Colonic mucosa (tissue), 4 donors: ENCODE measurements around the gene FAM20B. TPM values are rescaled to one million over a fixed set of nuclear protein-coding genes. Genes with fewer than 3 reads are reported as not detected.

Source experiments
- DNase-seq: peaks from one replicate; pipeline ENCODE4 v3.0.0-alpha.2; 2020
- H3K27ac ChIP-seq: fragments of 200-600 bp; one replicate; pipeline ENCODE4 v1.8.0; 2021
- H3K27me3 ChIP-seq: fragments of 200-600 bp; one replicate; pipeline ENCODE4 v1.8.0; 2021
- H3K36me3 ChIP-seq: fragments of 200-600 bp; one replicate; pipeline ENCODE4 v1.8.0; 2021
- H3K4me1 ChIP-seq: fragments of 200-600 bp; one replicate; pipeline ENCODE4 v1.8.0; 2021; ENCODE audit warnings: mild to moderate bottlenecking
- H3K4me3 ChIP-seq: fragments of 200-600 bp; one replicate; pipeline ENCODE4 v1.8.0; 2021
- H3K9ac ChIP-seq, 2 donors: one replicate each; pipeline ENCODE4 v1.7.0; 2013; ENCODE audit warnings: control low read depth in 2 of 2, low read depth in 2 of 2, low read length in 2 of 2
- H3K9me3 ChIP-seq: fragments of 200-600 bp; one replicate; pipeline ENCODE4 v1.8.0; 2021
- intact Hi-C: fragments of 100-400 bp; cut with DNase I; formaldehyde crosslinking; loops from one replicate; pipeline ENCODE4 v1.14.1; 2022
- total RNA-seq, 2 donors: library from RNA; stranded (reverse); fragmentation: NEBNext Ultra II Directional in 1 of 2; extraction: Animal tissue kit (Norgen Biotek cat#: 25700) in 1 of 2; gene quantifications; one replicate each; pipeline ENCODE4 v1.2.1, GENCODE V29; 2021
- TF ChIP-seq, protein P1 (sequence below): fragments of 200-600 bp; IDR thresholded peaks from one replicate; pipeline ENCODE4 v1.8.0; 2022; ENCODE audit warnings: antibody characterized with exemption, mild to moderate bottlenecking
- donor health status: healthy.
- donor health status: DM: no; HTN: no; CAD: no.
- donor health status: DM: no; HTN: no; CAD: no.

The FAM20B gene
- total RNA-seq, 2 donors from 2014 or later = 38.9 to 45.1 TPM

DNA sequence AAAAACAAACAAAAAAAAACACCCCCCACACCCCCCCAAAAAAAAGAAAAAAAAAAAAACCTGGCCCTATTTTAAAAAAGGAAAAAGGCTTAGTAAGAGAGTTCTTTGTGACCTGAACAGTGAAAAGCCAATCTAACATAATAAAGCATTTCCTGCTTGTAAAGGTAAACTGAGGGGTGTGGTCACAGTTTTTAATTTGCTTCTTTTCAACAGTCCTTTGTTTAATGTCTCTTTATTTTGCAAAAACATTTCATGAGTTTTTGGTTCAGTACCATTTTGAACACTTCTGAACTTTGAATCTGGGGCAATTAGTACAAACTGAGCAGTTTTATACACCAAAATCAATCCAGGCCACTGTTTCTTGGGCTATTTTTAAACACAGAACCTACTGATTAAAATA is 93.8 kb downstream of the FAM20B start:
- no peak overlapping the region for H3K27ac ChIP-seq
- no peak for DNase-seq
- H3K4me1 ChIP-seq = no peaks in the 10 kb centered on the region
- TF ChIP-seq, protein P1, sequence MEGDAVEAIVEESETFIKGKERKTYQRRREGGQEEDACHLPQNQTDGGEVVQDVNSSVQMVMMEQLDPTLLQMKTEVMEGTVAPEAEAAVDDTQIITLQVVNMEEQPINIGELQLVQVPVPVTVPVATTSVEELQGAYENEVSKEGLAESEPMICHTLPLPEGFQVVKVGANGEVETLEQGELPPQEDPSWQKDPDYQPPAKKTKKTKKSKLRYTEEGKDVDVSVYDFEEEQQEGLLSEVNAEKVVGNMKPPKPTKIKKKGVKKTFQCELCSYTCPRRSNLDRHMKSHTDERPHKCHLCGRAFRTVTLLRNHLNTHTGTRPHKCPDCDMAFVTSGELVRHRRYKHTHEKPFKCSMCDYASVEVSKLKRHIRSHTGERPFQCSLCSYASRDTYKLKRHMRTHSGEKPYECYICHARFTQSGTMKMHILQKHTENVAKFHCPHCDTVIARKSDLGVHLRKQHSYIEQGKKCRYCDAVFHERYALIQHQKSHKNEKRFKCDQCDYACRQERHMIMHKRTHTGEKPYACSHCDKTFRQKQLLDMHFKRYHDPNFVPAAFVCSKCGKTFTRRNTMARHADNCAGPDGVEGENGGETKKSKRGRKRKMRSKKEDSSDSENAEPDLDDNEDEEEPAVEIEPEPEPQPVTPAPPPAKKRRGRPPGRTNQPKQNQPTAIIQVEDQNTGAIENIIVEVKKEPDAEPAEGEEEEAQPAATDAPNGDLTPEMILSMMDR = no peak
- H3K9me3 ChIP-seq = no peaks in the 10 kb centered on the region
- no peak overlapping the region for H3K4me3 ChIP-seq
- no peaks in the 10 kb centered on the region for H3K27me3 ChIP-seq
- intact Hi-C loops = no loop called here
- no peaks in the 10 kb centered on the region for H3K36me3 ChIP-seq
- no peak overlapping the region for H3K9ac ChIP-seq

DNA sequence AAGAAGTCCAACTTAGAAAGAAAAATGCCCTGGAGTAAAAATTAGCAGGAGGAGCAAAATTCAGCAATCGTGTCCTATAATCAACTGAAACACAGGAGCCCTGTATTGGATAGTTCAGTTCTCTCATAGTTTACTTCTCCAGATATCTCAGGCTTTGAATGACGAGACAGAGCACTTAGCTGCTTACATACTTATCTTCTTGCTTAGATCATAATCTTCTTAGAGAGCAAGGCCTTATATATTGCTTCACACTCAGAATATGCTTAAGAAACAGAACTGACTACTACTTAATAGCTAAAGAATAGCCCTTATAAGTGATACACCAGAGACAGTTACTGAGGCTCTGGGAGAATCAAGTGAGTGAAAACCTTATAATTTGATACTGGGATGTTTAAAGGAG is 95.0 kb downstream of the FAM20B start:
- TF ChIP-seq, protein P1 = no peak
- no peak for DNase-seq
- intact Hi-C loops = loop anchor here (5.0 to 10.0 kb wide), 2 partner anchors 72 to 184 kb away; no protein-coding TSS in a partner anchor
- H3K9me3 ChIP-seq = no peaks in the 10 kb centered on the region
- H3K27me3 ChIP-seq = no peaks in the 10 kb centered on the region
- no peaks in the 10 kb centered on the region for H3K36me3 ChIP-seq
- no peak overlapping the region for H3K4me3 ChIP-seq
- H3K27ac ChIP-seq = no peak overlapping the region
- H3K4me1 ChIP-seq = no peaks in the 10 kb centered on the region
- H3K9ac ChIP-seq = no peak overlapping the region

DNA sequence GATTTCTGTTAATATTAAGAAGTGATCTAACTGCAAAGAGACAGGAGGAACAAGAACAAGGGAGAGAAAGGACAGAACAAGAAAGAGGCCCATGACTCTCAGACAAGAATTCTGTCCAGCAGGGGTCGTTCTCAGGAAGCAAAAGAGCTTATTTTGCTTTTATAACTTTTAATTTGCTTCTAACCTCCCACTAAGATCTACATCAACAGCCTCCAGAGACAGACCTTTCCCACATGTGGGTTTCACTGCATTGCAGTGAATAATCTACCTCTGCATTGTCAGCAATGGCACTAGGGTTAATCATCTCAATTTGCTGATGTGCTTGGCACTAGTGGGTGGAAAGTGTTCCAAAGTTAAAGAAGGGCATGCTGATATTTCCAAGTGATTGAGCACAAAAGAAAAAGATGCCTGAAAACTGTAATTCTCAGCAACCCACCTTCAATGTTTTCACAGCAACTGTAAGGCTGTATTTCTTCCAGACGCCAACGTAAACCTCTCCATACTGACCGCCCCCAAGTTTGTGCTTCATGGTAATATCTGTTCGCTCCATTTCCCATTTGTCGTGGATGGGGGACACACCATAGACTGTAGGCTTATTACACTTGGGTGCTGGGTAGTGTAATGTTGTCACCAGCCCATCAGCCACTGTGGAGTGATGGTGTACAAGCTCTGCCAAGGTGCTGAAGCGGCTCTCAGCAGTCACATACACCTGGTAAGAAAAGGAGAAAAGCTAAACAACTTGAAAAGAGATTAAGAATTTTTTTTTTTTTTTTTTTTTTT is 95.7 kb downstream of the FAM20B start:
- H3K9ac ChIP-seq = no peak overlapping the region
- intact Hi-C loops = loop anchor here (5.0 to 10.0 kb wide), 2 partner anchors 71 to 183 kb away; no protein-coding TSS in a partner anchor
- no peaks in the 10 kb centered on the region for H3K27me3 ChIP-seq
- no peak overlapping the region for H3K4me3 ChIP-seq
- H3K36me3 ChIP-seq = no peaks in the 10 kb centered on the region
- TF ChIP-seq, protein P1 = peak; percentile 49
- H3K4me1 ChIP-seq = no peaks in the 10 kb centered on the region
- H3K27ac ChIP-seq = no peak overlapping the region
- no peaks in the 10 kb centered on the region for H3K9me3 ChIP-seq
- DNase-seq = peak; percentile 66

DNA sequence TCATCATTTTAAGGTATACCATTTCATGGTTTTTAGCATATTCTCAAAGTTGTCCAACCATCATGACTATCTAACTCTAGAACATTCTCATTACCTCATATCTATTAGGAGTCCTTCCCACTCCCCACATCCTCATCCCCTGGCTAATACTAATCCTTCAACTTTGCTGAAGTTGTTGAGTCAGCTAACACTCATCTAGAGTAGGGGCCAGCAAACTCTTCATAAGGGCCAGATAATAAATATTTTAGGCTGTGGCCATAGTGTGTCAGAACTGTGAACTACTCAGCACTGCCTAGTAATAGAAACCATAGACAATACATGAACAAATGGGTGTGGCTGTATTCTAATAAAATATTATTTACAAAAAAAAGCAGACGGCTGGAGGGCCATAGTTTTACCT is 99.2 kb downstream of the FAM20B start:
- Histone ChIP-seq H3K4me3 (no peak overlapping the region), H3K36me3 (no peaks in the 10 kb centered on the region), H3K9ac (no peak overlapping the region), H3K4me1 (no peaks in the 10 kb centered on the region), H3K27me3 (no peaks in the 10 kb centered on the region), H3K27ac (no peak overlapping the region), H3K9me3 (no peaks in the 10 kb centered on the region)
- intact Hi-C loops = loop anchor here (5.0 to 10.0 kb wide), 2 partner anchors 67 to 180 kb away; no protein-coding TSS in a partner anchor
- TF ChIP-seq, protein P1 = no peak
- no peak for DNase-seq

Other genes with a start within 250 kb of the FAM20B start
- gene ANGPTL1, start 154.8 kb upstream of the FAM20B start, total RNA-seq = 1 to 10 TPM; 2.8 to 5.7 TPM
- gene TOR3A, start 56.2 kb downstream of the FAM20B start, total RNA-seq = 10 to 100 TPM; 21.6 to 41.1 TPM
- gene ABL2, start 203.8 kb downstream of the FAM20B start, total RNA-seq = 10 to 100 TPM in 1 of 2 donors, 1 to 10 TPM in 1; 9.1 to 12.8 TPM